Activated T-cell treated with anti-CD3 and anti-CD28 coated beads, Interleukin-2, amount 50 U/mL, for 24 hours (primary cell): Measurements from ENCODE around the gene RNF128.
"Not testable (repeated sequence)": the region's sequence is repeated elsewhere in the genome, so short reads cannot be mapped to it uniquely, and the experiment has no call there.

ENCODE experiments used
- DNase-seq: peaks from one replicate; pipeline ENCODE4 v3.0.0-alpha.2; 2020
- H3K27ac Mint-ChIP-seq: 2 replicates; pipeline ENCODE4 v1.8.0; 2020; ENCODE audit warnings: mild to moderate bottlenecking, mixed read lengths
- H3K27me3 Mint-ChIP-seq: 2 replicates; pipeline ENCODE4 v1.8.0; 2020; ENCODE audit warnings: mixed read lengths
- H3K36me3 Mint-ChIP-seq: 2 replicates; pipeline ENCODE4 v1.8.0; 2020; ENCODE audit warnings: low read depth, mixed read lengths
- H3K4me1 Mint-ChIP-seq: 2 replicates; pipeline ENCODE4 v1.8.0; 2020; ENCODE audit warnings: low read depth, mixed read lengths
- H3K4me3 Mint-ChIP-seq: 2 replicates; pipeline ENCODE4 v1.8.0; 2020; ENCODE audit warnings: mild to moderate bottlenecking, moderate library complexity, mixed read lengths
- H3K9me3 Mint-ChIP-seq: 2 replicates; pipeline ENCODE4 v1.8.0; 2020; ENCODE audit warnings: mixed read lengths

Gene RNF128

DNA sequence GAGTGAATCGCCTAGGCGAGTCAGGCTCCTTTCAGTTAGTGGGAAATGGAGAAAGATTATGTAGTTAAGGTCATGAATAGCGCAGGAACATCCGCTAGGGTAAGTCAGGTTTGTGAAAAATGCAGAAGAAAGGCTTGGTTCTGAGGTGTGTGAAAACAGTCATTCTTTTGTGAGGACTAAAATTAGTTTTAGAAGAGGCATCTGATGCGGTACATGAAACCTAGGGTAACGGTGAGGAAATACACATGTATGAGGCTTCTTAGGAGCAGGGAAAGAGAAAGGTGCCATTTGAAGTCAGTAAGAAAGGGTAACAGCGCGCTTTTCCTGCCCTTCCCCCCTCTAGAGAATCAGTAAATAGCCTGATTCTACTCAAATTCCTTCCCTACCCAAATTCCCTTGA lies 570 bp upstream of the RNF128 start:
- H3K9me3 Mint-ChIP-seq, result no peaks in the 10 kb centered on the region
- H3K4me3 Mint-ChIP-seq, result peak overlapping the region; percentile 65
- H3K27ac Mint-ChIP-seq, result no peak overlapping the region
- H3K36me3 Mint-ChIP-seq, result no peaks in the 10 kb centered on the region
- peaks cover 76% of the 10 kb centered on the region for H3K27me3 Mint-ChIP-seq
- DNase-seq, result no peak
- H3K4me1 Mint-ChIP-seq, result peaks cover 7% of the 10 kb centered on the region

DNA sequence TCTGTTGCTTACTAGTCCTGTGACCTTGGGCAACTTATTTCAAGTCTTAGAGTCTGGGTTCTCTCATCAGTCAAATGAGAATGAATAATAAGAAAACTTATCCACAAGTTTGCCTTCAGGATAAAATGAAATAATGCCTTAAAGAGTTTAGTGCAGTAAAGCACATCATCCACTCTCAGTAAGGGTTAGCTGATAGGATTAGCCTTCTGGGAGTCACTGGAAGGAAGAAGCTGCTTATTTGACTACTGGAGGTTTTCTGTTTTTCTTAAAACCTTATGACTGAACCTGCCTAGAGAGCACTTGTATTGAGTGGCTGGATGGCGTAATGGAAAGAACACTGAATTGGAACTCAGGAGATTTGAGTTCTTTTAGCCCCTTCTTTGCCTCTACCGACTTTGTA lies 1.8 kb downstream of the RNF128 start:
- Mint-ChIP-seq H3K9me3 (no peaks in the 10 kb centered on the region), H3K4me1 (peaks cover 7% of the 10 kb centered on the region), H3K4me3 (no peak overlapping the region), H3K36me3 (no peaks in the 10 kb centered on the region), H3K27me3 (peaks cover 73% of the 10 kb centered on the region), H3K27ac (no peak overlapping the region)
- DNase-seq, result no peak

DNA sequence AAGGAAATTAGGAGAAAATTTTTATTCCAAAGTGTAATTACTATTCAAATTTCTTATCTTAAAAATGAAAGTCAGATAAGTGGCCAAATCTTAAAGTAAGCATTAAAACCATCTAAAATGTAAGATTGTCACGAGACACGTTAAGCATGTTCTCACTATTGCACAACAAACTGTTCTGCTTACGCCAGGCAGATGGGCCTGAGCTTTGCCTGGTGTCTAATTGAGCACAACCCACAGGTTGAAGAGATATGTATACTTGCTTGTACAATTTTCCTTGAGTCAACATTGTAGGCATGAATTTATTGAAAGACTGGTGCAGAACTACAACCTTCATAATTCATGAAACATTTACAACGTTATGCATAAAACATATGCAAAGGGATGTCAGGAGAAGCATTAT lies 3.9 kb downstream of the RNF128 start:
- Mint-ChIP-seq H3K9me3 (no peaks in the 10 kb centered on the region), H3K4me3 (no peak overlapping the region), H3K27ac (no peak overlapping the region), H3K4me1 (peaks cover 7% of the 10 kb centered on the region), H3K36me3 (no peaks in the 10 kb centered on the region), H3K27me3 (peaks cover 56% of the 10 kb centered on the region)
- no peak for DNase-seq

DNA sequence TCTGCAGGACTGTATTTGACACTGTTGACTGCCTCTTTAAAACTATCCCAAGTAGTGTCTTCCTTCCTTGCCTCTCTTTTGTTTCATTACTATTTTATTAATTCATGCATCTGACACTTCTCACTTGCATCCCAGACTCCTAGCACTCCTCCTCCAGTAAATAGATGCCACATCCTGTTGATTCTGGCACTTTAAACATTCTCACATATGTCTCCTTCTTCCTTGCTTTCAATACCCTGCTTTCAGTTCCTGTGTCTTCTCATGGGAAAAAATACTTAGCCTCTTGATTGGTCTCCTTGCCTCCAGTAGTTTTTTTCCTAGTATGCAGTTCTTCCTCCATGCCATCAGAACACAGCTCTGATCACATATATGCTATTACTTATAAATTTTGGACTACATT lies 5.1 kb downstream of the RNF128 start:
- Mint-ChIP-seq H3K4me3 (no peak overlapping the region), H3K9me3 (no peaks in the 10 kb centered on the region), H3K27me3 (peaks cover 52% of the 10 kb centered on the region), H3K36me3 (no peaks in the 10 kb centered on the region), H3K27ac (no peak overlapping the region), H3K4me1 (no peaks in the 10 kb centered on the region)
- DNase-seq, result no peak

DNA sequence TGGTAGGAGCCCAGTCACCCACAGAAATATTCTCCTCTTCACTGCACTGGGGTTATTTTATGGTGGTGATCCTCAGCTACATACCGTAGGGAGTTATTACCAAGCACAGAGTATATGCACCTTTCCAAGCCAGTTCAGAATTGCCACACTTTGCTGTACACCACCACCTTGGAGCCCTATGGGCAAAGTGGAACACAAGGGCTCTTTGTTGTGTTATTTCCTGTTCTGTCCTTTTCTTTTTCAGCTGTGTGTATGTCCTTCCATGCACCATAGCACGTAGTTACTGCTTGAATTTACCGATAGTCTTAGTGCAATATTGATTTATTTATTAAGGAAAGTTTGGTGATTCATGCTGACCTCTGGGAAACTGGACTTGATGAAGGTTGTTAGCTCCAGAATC lies 8.3 kb downstream of the RNF128 start:
- Mint-ChIP-seq H3K9me3 (no peaks in the 10 kb centered on the region), H3K27ac (no peak overlapping the region), H3K36me3 (no peaks in the 10 kb centered on the region), H3K4me1 (no peaks in the 10 kb centered on the region), H3K27me3 (peaks cover 49% of the 10 kb centered on the region), H3K4me3 (no peak overlapping the region)
- no peak for DNase-seq

DNA sequence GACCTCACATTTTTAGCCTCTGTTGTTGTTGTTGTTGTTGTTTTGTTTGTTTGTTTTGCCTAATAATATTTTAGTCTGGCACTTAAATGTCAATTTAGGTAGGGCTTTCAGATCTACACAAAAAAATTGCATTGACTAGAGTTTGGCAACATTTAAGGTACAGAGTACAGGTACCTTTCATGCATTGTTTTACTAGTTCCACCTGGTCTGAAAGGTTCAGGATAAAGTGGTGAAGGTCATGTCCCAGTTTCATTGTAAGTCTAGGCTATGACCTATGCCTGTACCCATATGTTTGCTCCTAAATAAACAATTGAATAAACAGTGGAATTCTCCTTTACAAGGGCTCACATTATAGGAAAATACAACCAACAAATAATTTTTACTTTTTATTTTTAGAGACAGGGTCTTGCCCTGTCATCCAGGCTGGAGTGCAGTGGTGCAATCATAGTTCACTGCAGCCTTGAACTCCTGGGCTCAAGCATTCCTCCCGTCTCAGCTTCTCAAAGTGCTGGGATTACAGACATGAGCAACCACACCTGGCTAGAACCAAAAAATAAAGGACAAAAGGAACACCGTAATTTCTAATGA lies 13.8 kb downstream of the RNF128 start:
- Mint-ChIP-seq H3K27ac (no peak overlapping the region), H3K9me3 (no peaks in the 10 kb centered on the region), H3K4me1 (no peaks in the 10 kb centered on the region), H3K27me3 (peaks cover 53% of the 10 kb centered on the region), H3K4me3 (no peak overlapping the region), H3K36me3 (no peaks in the 10 kb centered on the region)
- DNase-seq, result no peak

DNA sequence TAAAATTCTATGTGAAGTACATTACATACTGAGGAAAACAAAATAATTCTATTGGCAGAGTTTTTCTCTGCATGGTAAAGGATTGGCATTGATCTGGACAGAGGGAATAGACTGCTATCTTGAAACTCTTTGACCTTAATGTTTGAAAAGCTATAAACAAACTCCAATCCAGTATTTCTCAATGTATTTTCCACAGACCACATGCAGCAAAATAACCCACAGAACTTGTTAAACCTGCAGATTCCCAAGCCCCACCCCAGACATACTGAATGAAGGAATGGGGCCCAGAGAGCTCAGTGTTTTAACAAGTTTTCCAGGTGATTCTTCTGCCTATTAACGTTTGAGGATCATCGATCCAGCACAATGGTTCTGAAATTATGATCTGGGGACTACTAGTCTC lies 15.7 kb downstream of the RNF128 start:
- H3K27ac Mint-ChIP-seq, result no peak overlapping the region
- H3K4me3 Mint-ChIP-seq, result no peak overlapping the region
- H3K4me1 Mint-ChIP-seq, result no peaks in the 10 kb centered on the region
- DNase-seq, result no peak
- no peaks in the 10 kb centered on the region for H3K9me3 Mint-ChIP-seq
- no peaks in the 10 kb centered on the region for H3K36me3 Mint-ChIP-seq
- peaks cover 55% of the 10 kb centered on the region for H3K27me3 Mint-ChIP-seq

DNA sequence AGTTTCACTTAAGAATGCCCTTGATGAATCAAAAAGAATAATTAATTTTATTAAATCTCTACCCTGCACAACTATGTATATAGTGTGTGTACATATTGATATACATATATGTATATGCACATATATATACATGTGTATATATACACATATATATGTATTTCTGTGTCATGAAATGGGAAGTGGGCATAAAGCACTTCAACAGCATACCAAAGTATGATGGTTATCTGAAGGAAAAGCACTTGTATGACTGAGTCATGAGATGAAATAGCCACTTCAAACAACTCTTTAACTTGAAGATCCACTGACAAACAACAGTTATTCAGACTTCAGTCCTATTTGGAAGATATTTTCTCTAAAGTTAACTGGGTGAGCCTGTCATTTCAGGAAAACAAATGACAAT lies 16.3 kb downstream of the RNF128 start:
- Mint-ChIP-seq H3K27me3 (peaks cover 54% of the 10 kb centered on the region), H3K27ac (no peak overlapping the region), H3K9me3 (no peaks in the 10 kb centered on the region), H3K4me1 (no peaks in the 10 kb centered on the region), H3K4me3 (no peak overlapping the region), H3K36me3 (no peaks in the 10 kb centered on the region)
- DNase-seq, result no peak

DNA sequence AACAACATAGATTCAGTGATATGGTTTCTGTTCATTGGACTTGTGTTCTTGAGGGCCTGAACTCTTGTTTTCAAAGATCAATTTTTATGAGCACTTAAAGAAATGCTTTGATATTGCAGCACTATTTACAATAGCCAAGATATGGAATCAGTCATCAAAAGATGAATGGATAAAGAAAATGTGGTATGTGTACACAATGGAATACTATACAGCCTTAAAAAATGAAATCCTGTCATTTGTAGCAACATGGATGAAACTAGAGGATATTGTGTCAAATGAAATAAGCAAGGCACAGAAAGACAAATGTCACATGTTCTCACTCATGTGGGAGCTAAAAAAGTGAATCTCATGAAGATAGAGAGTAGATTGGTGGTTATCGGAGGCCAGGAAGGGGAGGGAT lies 21.9 kb downstream of the RNF128 start:
- no peak for DNase-seq
- no peak overlapping the region for H3K27ac Mint-ChIP-seq
- no peak overlapping the region for H3K4me3 Mint-ChIP-seq
- peaks cover 65% of the 10 kb centered on the region for H3K27me3 Mint-ChIP-seq
- peaks cover 4% of the 10 kb centered on the region for H3K9me3 Mint-ChIP-seq
- H3K4me1 Mint-ChIP-seq, result no peaks in the 10 kb centered on the region
- H3K36me3 Mint-ChIP-seq, result no peaks in the 10 kb centered on the region

DNA sequence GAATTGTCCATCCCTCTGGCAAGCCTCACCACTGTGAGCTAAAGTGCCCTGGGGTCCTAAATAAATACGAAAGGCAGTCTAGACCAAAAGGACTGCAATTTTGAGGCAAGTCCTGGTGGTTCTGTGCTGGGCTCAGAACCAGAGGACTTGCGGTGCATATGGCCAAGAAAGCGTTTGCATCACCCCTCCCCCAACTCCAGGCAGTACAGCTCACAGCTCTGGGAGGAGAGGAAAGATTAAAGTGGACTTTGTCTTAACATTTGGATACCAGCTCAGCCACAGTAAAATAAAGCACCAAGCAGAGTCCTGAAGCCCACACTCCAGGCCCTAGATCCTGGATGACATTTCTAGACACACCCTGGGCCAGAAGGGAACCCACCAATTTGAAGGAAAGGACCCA lies 24.9 kb downstream of the RNF128 start:
- no peak overlapping the region for H3K4me3 Mint-ChIP-seq
- no peak overlapping the region for H3K27ac Mint-ChIP-seq
- no peak for DNase-seq
- H3K9me3 Mint-ChIP-seq, result peaks cover 4% of the 10 kb centered on the region
- H3K36me3 Mint-ChIP-seq, result no peaks in the 10 kb centered on the region
- no peaks in the 10 kb centered on the region for H3K4me1 Mint-ChIP-seq
- peaks cover 69% of the 10 kb centered on the region for H3K27me3 Mint-ChIP-seq

DNA sequence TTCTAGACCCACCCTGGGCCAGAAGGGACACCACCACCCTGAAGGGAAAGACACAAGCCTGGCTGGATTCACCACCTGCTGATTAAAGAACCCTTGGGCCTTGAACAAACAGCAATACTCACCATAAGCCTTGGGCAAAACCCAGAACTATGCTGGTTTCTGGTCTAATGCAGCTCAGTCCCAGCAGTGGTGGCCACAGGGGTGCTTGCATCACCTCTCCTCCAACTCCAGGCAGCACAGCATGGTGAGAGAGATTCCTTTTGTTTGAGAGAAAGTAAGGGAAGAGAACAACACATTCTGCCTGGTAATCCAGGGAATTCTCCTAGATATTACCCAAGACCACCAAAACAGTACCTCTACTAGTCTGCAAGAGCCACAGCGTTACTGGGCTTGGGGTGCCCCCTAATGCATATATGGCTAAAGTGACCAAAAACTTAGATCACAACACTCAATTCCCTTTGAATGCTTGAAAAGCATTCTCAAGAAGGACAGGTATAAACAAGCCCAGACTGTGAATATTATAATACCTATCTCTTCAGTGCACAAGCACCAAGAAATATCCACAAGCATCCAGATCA lies 25.7 kb downstream of the RNF128 start:
- no peak for DNase-seq
- H3K27ac Mint-ChIP-seq, result no peak overlapping the region
- no peak overlapping the region for H3K4me3 Mint-ChIP-seq
- H3K27me3 Mint-ChIP-seq, result peaks cover 66% of the 10 kb centered on the region
- H3K4me1 Mint-ChIP-seq, result no peaks in the 10 kb centered on the region
- peaks cover 4% of the 10 kb centered on the region for H3K9me3 Mint-ChIP-seq
- H3K36me3 Mint-ChIP-seq, result no peaks in the 10 kb centered on the region

DNA sequence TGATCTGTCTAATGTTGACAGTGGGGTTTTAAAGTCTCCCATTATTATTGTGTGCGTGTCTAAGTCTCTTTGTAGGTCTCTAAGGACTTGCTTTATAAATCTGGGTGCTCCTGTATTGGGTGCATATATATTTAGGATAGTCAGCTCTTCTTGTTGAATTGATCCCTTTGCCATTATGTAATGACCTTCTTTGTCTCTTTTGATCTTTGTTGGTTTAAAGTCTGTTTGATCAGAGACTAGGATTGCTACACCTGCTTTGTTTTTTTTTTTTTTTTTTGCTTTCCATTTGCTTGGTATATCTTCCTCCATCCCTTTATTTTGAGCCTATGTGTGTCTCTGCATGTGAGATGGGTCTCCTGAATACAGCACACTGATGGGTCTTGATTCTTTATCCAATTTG lies 42.8 kb downstream of the RNF128 start:
- H3K27me3 Mint-ChIP-seq, result peaks cover 61% of the 10 kb centered on the region
- not testable (repeated sequence) for H3K9me3 Mint-ChIP-seq, DNase-seq, H3K36me3 Mint-ChIP-seq, H3K4me3 Mint-ChIP-seq, H3K27ac Mint-ChIP-seq, H3K4me1 Mint-ChIP-seq

DNA sequence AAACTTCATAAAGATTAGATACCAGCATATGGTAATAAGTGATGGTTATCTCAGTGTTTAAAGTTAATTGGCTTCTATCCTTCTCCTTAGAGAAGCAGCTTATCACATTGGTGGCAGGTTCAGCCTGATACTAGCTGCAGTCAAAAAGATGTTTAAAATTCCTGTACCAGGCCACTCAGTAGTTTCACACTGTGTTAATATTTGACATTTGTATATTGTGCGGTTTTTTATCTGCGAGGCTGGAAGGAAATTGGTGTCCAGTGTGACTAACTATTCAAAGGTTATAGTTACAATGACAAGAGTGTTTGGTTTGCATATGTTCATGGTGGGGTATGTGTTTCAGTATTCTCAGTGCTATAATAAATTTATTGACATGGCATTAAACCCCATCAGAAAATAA lies 48.5 kb downstream of the RNF128 start:
- no peaks in the 10 kb centered on the region for H3K9me3 Mint-ChIP-seq
- no peaks in the 10 kb centered on the region for H3K36me3 Mint-ChIP-seq
- no peak overlapping the region for H3K4me3 Mint-ChIP-seq

DNA sequence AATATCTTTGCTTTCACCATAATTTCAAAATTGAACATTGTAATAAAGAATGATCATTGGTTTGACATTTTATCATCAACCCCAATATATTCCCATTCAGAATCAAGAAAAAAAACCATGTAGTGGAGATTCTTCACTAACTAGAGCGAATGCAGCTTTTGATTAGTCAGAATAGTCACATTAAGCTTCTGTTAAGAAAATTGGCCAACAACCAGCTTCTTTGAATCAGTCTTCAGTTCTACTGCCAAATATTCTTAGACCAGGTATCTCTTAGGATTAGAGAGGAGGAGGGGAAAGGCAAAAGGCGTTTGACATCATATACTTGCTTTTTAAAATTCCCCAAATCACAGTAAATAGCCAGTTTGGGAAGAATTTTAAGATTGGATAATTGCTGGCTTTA lies 53.8 kb downstream of the RNF128 start:
- no peaks in the 10 kb centered on the region for H3K9me3 Mint-ChIP-seq
- no peak overlapping the region for H3K4me3 Mint-ChIP-seq
- no peaks in the 10 kb centered on the region for H3K4me1 Mint-ChIP-seq
- DNase-seq, result no peak
- H3K27ac Mint-ChIP-seq, result no peak overlapping the region
- peaks cover 53% of the 10 kb centered on the region for H3K27me3 Mint-ChIP-seq
- no peaks in the 10 kb centered on the region for H3K36me3 Mint-ChIP-seq

More for the DNA sequence above, 48.5 kb downstream of the RNF128 start:
- Mint-ChIP-seq H3K4me1 (no peaks in the 10 kb centered on the region), H3K27me3 (peaks cover 56% of the 10 kb centered on the region), H3K27ac (no peak overlapping the region)
- no peak for DNase-seq

DNA sequence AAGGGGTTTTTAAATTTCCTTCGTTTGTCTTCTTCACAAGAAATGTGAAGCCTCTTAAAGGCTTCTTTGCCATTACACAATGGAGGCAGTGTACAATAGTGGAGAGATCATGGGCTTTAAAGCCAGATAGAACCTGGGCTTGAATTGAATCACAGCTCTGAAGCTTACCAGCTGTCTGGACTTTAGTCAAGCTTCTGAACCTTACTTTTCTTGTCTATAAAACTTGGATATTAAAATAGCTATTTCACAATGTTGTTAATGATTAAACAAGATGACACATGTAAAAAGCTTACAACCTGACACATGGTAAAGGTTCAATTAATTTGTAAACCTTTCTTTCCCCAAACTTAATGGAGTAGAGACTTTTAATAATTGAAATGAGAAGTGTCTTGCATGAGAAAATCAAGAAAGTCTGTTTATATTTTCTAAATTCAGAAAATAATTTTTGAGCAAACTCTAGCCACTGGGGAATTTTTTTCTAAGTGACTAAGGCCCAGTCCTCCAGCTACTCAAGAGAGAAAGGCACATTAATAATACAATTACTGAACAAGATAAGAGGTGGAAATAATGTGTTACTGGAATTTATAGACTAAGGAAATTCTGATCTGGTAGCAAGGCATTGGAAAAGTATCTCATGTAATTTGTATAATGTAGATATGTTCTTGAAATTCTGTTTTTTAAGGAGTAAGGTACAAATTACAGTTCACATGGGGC lies 54.3 kb downstream of the RNF128 start:
- H3K27me3 Mint-ChIP-seq, result peaks cover 57% of the 10 kb centered on the region
- H3K4me1 Mint-ChIP-seq, result no peaks in the 10 kb centered on the region
- no peak overlapping the region for H3K27ac Mint-ChIP-seq
- DNase-seq, result no peak
- H3K4me3 Mint-ChIP-seq, result no peak overlapping the region
- no peaks in the 10 kb centered on the region for H3K36me3 Mint-ChIP-seq
- no peaks in the 10 kb centered on the region for H3K9me3 Mint-ChIP-seq
